Adrenal gland (tissue), 5 donors: ENCODE results near the gene SERPINA9.

ENCODE experiments used
- POLR2A ChIP-seq, 2 donors: fragments of 450-650 bp; IDR thresholded peaks; one replicate each; pipeline ENCODE4 v1.6.1; 2017; ENCODE audit warnings: antibody characterized with exemption in 2 of 2, mild to moderate bottlenecking in 2 of 2, moderate library complexity in 1 of 2
- TF ChIP-seq, protein P1 (sequence below), 6 experiments: fragments of 450-650 bp in 4 of 6; fragments of 200-600 bp in 2 of 6; sonication (generic) in 1 of 6; IDR thresholded peaks; 1 replicate in 5 of 6; 2 replicates in 1 of 6; pipeline versions ENCODE4 v1.5.1 to v1.8.0; 2016 to 2021; ENCODE audit warnings: antibody characterized with exemption in 6 of 6, mild to moderate bottlenecking in 2 of 6, moderate library complexity in 1 of 6
- donor health status: DM: no; HTN: no; CAD: no.

DNA sequence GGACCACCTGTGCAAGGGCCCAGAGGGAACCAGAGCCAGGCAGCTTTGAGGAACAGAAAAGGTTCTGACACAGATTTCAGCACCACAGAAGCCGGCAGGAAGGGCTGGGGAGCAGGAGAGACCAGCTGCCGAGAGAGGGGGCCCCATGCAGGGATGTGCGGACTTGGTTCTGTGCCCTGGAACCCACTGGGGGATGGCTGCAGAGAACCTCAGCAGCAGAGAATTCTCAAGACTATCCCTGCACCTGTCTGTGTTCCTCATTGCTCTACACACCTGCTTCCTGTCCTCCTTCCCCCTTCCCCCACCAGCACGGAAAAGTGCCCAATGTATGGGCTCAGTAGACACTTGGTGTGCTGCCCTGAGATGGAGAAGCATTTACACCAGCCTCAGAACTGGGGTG, 3.2 kb downstream of the SERPINA9 start:
- TF ChIP-seq POLR2A (IDR thresholded peaks at IDR 0.05): no peak
- TF ChIP-seq, protein P1, sequence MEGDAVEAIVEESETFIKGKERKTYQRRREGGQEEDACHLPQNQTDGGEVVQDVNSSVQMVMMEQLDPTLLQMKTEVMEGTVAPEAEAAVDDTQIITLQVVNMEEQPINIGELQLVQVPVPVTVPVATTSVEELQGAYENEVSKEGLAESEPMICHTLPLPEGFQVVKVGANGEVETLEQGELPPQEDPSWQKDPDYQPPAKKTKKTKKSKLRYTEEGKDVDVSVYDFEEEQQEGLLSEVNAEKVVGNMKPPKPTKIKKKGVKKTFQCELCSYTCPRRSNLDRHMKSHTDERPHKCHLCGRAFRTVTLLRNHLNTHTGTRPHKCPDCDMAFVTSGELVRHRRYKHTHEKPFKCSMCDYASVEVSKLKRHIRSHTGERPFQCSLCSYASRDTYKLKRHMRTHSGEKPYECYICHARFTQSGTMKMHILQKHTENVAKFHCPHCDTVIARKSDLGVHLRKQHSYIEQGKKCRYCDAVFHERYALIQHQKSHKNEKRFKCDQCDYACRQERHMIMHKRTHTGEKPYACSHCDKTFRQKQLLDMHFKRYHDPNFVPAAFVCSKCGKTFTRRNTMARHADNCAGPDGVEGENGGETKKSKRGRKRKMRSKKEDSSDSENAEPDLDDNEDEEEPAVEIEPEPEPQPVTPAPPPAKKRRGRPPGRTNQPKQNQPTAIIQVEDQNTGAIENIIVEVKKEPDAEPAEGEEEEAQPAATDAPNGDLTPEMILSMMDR (IDR thresholded peaks at IDR 0.05): no peak
